IPS-18a (cell line): Measurements from ENCODE around the gene ATP6V0A1.
A peak's percentile ranks its signal among the peaks of the same experiment; 100 is the strongest.
"Not testable (repeated sequence)": the region's sequence is repeated elsewhere in the genome, so short reads cannot be mapped to it uniquely, and the experiment has no call there.

Source experiments
- H3K27ac ChIP-seq: one replicate; pipeline ENCODE4 v1.5.1; 2013; ENCODE audit warnings: low read length
- H3K27me3 ChIP-seq: one replicate; pipeline ENCODE4 v1.6.1; 2013; ENCODE audit warnings: mild to moderate bottlenecking, low read length; ENCODE audit not compliant: control insufficient read depth, insufficient read depth
- H3K36me3 ChIP-seq: one replicate; pipeline ENCODE4 v1.6.1; 2013; ENCODE audit warnings: low read depth, low read length; ENCODE audit not compliant: control insufficient read depth
- H3K4me1 ChIP-seq: one replicate; pipeline ENCODE4 v1.6.1; 2013; ENCODE audit warnings: low read depth, low read length; ENCODE audit not compliant: control insufficient read depth
- H3K4me3 ChIP-seq: one replicate; pipeline ENCODE4 v1.5.1; 2013; ENCODE audit warnings: low read length
- H3K9ac ChIP-seq: one replicate; pipeline ENCODE4 v1.6.1; 2013; ENCODE audit warnings: mild to moderate bottlenecking, low read length, moderate library complexity
- H3K9me3 ChIP-seq: one replicate; pipeline ENCODE4 v1.6.1; 2013; ENCODE audit warnings: low read depth, low read length; ENCODE audit not compliant: control insufficient read depth

The ATP6V0A1 gene

DNA sequence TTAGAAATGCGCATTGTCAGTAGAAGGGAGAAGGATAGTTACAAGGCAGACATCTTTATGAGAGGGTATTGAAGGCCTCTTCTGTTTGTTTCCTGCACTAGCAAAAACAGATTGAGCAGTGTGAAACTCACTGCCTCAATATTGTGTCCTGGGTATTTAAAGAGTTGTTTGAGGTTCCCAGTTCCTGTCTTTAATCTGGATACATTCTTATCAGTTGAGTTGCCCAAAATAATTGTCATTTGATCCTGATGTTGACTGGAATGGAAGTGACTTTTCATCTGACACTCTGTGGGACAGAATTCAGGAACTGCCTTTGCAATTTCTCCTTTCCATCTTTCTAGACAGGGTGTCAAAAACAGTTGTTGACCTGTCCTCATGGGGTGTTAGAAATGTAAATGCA lies 1.7 kb downstream of the ATP6V0A1 start:
- Histone ChIP-seq H3K27ac (no peak overlapping the region), H3K27me3 (no peaks in the 10 kb centered on the region), H3K9ac (no peak overlapping the region), H3K4me1 (peaks cover 7% of the 10 kb centered on the region), H3K36me3 (peaks cover 16% of the 10 kb centered on the region), H3K4me3 (peak overlapping the region; percentile 76), H3K9me3 (no peaks in the 10 kb centered on the region)

GRCh38 chr17:42463976-42464400 lies 5.3 kb downstream of the ATP6V0A1 start:
- Histone ChIP-seq H3K4me3 (no peak overlapping the region), H3K9ac (no peak overlapping the region), H3K27me3 (no peaks in the 10 kb centered on the region), H3K9me3 (no peaks in the 10 kb centered on the region), H3K27ac (no peak overlapping the region), H3K36me3 (peaks cover 31% of the 10 kb centered on the region), H3K4me1 (peaks cover 4% of the 10 kb centered on the region)

GRCh38 chr17:42467889-42468288 lies 9.2 kb downstream of the ATP6V0A1 start:
- H3K36me3 ChIP-seq = peaks cover 26% of the 10 kb centered on the region
- H3K27ac ChIP-seq = no peak overlapping the region
- H3K9me3 ChIP-seq = no peaks in the 10 kb centered on the region
- H3K27me3 ChIP-seq = no peaks in the 10 kb centered on the region
- H3K4me3 ChIP-seq = no peak overlapping the region
- H3K9ac ChIP-seq = no peak overlapping the region
- H3K4me1 ChIP-seq = no peaks in the 10 kb centered on the region

- peaks cover 29% of the 10 kb centered on the region for H3K36me3 ChIP-seq
- H3K9me3 ChIP-seq = no peaks in the 10 kb centered on the region
- no peak overlapping the region for H3K27ac ChIP-seq
- H3K9ac ChIP-seq = no peak overlapping the region
- H3K4me3 ChIP-seq = no peak overlapping the region
- no peaks in the 10 kb centered on the region for H3K4me1 ChIP-seq
- no peaks in the 10 kb centered on the region for H3K27me3 ChIP-seq
Observed at GRCh38 chr17:42472709-42473521, 14.2 kb downstream of the ATP6V0A1 start.

GRCh38 chr17:42474276-42474675 lies 15.6 kb downstream of the ATP6V0A1 start:
- no peaks in the 10 kb centered on the region for H3K27me3 ChIP-seq
- H3K9me3 ChIP-seq = no peaks in the 10 kb centered on the region
- H3K27ac ChIP-seq = no peak overlapping the region
- H3K36me3 ChIP-seq = peaks cover 30% of the 10 kb centered on the region
- no peak overlapping the region for H3K4me3 ChIP-seq
- no peaks in the 10 kb centered on the region for H3K4me1 ChIP-seq
- no peak overlapping the region for H3K9ac ChIP-seq

DNA sequence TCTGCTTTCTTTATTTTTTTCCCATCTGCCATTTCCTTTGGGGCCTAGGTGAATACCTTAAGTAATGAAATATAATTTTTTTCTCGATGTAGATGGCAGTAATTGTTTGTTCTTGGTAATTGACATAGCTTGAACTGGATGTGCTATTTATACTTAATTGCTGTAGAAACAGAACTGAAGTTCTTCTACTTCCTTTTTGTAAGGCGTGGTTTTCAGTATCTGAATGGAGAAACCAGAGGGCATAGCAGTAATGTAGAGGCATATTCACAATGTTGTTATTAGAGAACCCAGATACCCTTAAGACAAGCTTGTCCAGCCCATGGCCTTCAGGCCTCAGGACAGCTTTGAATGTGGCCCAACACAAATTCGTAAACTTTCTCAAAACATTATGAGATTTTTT lies 16.4 kb downstream of the ATP6V0A1 start:
- no peaks in the 10 kb centered on the region for H3K4me1 ChIP-seq
- no peak overlapping the region for H3K9ac ChIP-seq
- H3K9me3 ChIP-seq = no peaks in the 10 kb centered on the region
- H3K27me3 ChIP-seq = no peaks in the 10 kb centered on the region
- peaks cover 34% of the 10 kb centered on the region for H3K36me3 ChIP-seq
- no peak overlapping the region for H3K4me3 ChIP-seq
- no peak overlapping the region for H3K27ac ChIP-seq

- Histone ChIP-seq H3K27me3 (no peaks in the 10 kb centered on the region), H3K4me1 (no peaks in the 10 kb centered on the region), H3K27ac (no peak overlapping the region), H3K36me3 (peaks cover 41% of the 10 kb centered on the region), H3K4me3 (no peak overlapping the region), H3K9me3 (no peaks in the 10 kb centered on the region), H3K9ac (no peak overlapping the region)
Observed at GRCh38 chr17:42475835-42476234, 17.2 kb downstream of the ATP6V0A1 start.

- H3K27me3 ChIP-seq = no peaks in the 10 kb centered on the region
- no peak overlapping the region for H3K4me3 ChIP-seq
- H3K27ac ChIP-seq = no peak overlapping the region
- peaks cover 42% of the 10 kb centered on the region for H3K36me3 ChIP-seq
- H3K4me1 ChIP-seq = no peaks in the 10 kb centered on the region
- no peak overlapping the region for H3K9ac ChIP-seq
- H3K9me3 ChIP-seq = no peaks in the 10 kb centered on the region
Observed at GRCh38 chr17:42476411-42476810, 17.7 kb downstream of the ATP6V0A1 start.

DNA sequence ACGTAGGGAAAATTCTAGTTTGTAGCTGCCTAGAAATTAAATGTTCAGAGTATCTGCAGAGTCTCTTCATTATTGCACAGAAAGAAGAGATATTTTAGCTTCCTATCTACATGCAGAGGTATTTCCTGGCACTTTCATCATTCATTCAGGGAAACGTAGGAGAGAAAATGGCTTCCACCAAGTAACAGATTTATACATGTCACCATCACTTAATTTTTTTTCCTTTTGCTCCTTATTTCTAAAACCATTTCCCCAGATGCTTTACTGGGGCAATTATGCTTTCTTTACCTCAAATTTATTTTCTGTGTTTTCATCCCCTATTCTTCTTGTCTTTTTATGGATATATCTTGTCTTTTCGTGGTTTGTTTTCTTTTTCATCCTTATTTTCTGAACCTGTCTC lies 18.5 kb downstream of the ATP6V0A1 start:
- Histone ChIP-seq H3K27me3 (no peaks in the 10 kb centered on the region), H3K9ac (no peak overlapping the region), H3K36me3 (peaks cover 44% of the 10 kb centered on the region), H3K27ac (no peak overlapping the region), H3K9me3 (no peaks in the 10 kb centered on the region), H3K4me3 (no peak overlapping the region), H3K4me1 (no peaks in the 10 kb centered on the region)

GRCh38 chr17:42477824-42478223 lies 19.1 kb downstream of the ATP6V0A1 start:
- H3K9me3 ChIP-seq, H3K9ac ChIP-seq, H3K4me3 ChIP-seq, H3K27me3 ChIP-seq, H3K4me1 ChIP-seq, H3K27ac ChIP-seq: not testable (repeated sequence)
- peaks cover 48% of the 10 kb centered on the region for H3K36me3 ChIP-seq

DNA sequence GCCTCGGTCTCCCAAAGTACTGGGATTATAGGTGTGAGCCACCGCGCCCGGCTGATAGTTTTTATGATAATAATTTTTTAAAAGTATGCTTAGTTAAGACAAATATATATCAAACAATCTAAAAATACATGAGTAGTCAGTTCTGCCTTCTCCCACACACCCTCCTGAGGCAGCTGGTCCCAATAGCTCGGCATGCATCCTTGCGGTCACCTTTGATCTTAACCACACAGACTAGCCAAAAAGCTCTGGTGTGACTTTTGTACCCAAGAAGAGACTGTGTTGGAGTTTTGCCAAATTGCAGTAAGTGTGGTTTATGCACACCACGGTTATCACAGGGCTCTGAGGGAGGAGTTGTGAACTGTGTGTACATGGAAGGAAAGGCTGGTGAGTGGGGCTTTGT lies 25.6 kb downstream of the ATP6V0A1 start:
- H3K4me3 ChIP-seq = no peak overlapping the region
- peaks cover 62% of the 10 kb centered on the region for H3K36me3 ChIP-seq
- no peaks in the 10 kb centered on the region for H3K27me3 ChIP-seq
- H3K9ac ChIP-seq = no peak overlapping the region
- no peak overlapping the region for H3K27ac ChIP-seq
- no peaks in the 10 kb centered on the region for H3K4me1 ChIP-seq
- H3K9me3 ChIP-seq = no peaks in the 10 kb centered on the region

- H3K4me1 ChIP-seq = no peaks in the 10 kb centered on the region
- H3K36me3 ChIP-seq = peaks cover 64% of the 10 kb centered on the region
- no peaks in the 10 kb centered on the region for H3K9me3 ChIP-seq
- no peak overlapping the region for H3K4me3 ChIP-seq
- no peak overlapping the region for H3K9ac ChIP-seq
- no peaks in the 10 kb centered on the region for H3K27me3 ChIP-seq
- no peak overlapping the region for H3K27ac ChIP-seq
Observed at GRCh38 chr17:42485680-42486079, 27.0 kb downstream of the ATP6V0A1 start.
